ENCODE results near the gene AGXT2. TPM values are rescaled to one million over a fixed set of nuclear protein-coding genes. Genes with fewer than 3 reads are reported as not detected.

AGXT2 gene
- not detected in 2 replicates for total RNA-seq

GRCh38 chr5:35047785-35048404, at the start of gene AGXT2:
AGXT2 (minus strand) TSS chr5:35047949; CDS start chr5:35047892, 57 bp downstream.

Other genes with a start within 250 kb of the AGXT2 start
- gene TTC23L, start 208.8 kb downstream of the AGXT2 start, total RNA-seq, result 0.24 and 0.32 TPM in 2 replicates
- 32.1 and 40.7 TPM in 2 replicates for gene RAD1, start 132.4 kb downstream of the AGXT2 start, total RNA-seq
- 23.4 and 24.5 TPM in 2 replicates for gene BRIX1, start 132.2 kb downstream of the AGXT2 start, total RNA-seq
- 23.9 and 25.8 TPM in 2 replicates for gene DNAJC21, start 118.4 kb downstream of the AGXT2 start, total RNA-seq
- 0.49 and 3.2 TPM in 2 replicates for gene PRLR, start 182.5 kb upstream of the AGXT2 start, total RNA-seq

Data from hair follicle dermal papilla cell (primary cell).